Measurements from ENCODE around the gene GRN.

The GRN gene

DNA sequence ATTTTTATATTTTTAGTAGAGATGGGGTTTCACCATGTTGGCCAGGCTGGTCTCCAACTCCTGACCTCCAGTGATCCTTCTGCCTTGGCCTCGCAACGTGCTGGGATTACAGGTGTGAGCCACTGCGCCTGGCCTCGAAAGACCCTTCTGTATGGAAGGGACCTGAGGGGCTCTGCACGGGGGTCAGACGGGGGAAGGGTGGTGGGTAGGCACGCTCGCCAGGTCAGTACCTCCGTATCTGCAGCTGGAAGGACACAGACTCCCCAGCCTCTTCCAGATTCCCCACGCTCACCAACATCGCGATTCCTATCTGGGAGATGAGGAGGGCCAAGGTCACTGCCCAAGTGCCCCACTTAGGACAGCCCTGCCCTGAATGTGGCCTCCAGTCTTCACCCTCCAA lies 31.7 kb downstream of the GRN start:
- no peaks in the 10 kb centered on the region for H3K27me3 ChIP-seq (ENCODE audit: insufficient read depth, poor library complexity, severe bottlenecking)
- DNase-seq (ENCODE audit: low read depth in 1 of 2, low spot score in 1 of 2), result no peak
- TF ChIP-seq POLR2AphosphoS5 (IDR thresholded peaks at IDR 0.05; ENCODE audit: low read depth) (no peak), SPI1 (IDR thresholded peaks at IDR 0.05; ENCODE audit: borderline replicate concordance, low read depth) (no peak), GABPA (IDR thresholded peaks at IDR 0.05; ENCODE audit: low read depth) (no peak)
- TF ChIP-seq, protein P1, sequence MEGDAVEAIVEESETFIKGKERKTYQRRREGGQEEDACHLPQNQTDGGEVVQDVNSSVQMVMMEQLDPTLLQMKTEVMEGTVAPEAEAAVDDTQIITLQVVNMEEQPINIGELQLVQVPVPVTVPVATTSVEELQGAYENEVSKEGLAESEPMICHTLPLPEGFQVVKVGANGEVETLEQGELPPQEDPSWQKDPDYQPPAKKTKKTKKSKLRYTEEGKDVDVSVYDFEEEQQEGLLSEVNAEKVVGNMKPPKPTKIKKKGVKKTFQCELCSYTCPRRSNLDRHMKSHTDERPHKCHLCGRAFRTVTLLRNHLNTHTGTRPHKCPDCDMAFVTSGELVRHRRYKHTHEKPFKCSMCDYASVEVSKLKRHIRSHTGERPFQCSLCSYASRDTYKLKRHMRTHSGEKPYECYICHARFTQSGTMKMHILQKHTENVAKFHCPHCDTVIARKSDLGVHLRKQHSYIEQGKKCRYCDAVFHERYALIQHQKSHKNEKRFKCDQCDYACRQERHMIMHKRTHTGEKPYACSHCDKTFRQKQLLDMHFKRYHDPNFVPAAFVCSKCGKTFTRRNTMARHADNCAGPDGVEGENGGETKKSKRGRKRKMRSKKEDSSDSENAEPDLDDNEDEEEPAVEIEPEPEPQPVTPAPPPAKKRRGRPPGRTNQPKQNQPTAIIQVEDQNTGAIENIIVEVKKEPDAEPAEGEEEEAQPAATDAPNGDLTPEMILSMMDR (IDR thresholded peaks at IDR 0.05; ENCODE audit: insufficient read depth, low read length), result no peak
- TF ChIP-seq, protein P2, sequence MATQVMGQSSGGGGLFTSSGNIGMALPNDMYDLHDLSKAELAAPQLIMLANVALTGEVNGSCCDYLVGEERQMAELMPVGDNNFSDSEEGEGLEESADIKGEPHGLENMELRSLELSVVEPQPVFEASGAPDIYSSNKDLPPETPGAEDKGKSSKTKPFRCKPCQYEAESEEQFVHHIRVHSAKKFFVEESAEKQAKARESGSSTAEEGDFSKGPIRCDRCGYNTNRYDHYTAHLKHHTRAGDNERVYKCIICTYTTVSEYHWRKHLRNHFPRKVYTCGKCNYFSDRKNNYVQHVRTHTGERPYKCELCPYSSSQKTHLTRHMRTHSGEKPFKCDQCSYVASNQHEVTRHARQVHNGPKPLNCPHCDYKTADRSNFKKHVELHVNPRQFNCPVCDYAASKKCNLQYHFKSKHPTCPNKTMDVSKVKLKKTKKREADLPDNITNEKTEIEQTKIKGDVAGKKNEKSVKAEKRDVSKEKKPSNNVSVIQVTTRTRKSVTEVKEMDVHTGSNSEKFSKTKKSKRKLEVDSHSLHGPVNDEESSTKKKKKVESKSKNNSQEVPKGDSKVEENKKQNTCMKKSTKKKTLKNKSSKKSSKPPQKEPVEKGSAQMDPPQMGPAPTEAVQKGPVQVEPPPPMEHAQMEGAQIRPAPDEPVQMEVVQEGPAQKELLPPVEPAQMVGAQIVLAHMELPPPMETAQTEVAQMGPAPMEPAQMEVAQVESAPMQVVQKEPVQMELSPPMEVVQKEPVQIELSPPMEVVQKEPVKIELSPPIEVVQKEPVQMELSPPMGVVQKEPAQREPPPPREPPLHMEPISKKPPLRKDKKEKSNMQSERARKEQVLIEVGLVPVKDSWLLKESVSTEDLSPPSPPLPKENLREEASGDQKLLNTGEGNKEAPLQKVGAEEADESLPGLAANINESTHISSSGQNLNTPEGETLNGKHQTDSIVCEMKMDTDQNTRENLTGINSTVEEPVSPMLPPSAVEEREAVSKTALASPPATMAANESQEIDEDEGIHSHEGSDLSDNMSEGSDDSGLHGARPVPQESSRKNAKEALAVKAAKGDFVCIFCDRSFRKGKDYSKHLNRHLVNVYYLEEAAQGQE (IDR thresholded peaks at IDR 0.05; ENCODE audit: insufficient replicate concordance, low read depth), result no peak
- no peak overlapping the region for H3K4me3 ChIP-seq (replicated peaks; ENCODE audit: insufficient read depth, low read length)
- H3K27ac ChIP-seq (replicated peaks), result no peak overlapping the region

DNA sequence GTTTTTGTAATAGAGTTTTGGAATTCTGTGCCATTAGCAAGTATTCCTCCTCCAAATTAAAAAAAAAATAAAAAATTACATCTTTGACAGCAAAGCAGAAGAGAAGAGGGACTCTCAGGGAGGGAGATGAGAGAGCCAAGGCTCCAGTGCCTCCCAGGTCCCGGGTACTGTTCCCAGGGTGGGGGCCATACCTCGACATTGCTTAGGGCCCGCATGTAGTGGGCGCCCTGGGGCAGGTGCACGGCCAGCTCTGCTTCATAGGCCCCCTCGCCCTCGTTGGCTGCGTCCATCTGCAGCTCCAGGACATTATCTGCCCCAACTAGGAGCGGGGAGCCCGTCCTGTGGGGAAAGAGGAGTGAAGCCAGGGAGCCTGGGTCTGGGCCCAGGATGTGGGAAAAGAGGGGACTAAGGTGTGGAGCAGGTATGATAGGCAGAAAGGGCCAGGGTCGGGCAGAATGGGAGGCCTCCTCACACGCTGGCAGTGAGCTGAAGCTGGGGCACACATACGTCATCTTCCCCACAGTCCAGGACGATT lies 33.1 kb downstream of the GRN start:
- no peaks in the 10 kb centered on the region for H3K27me3 ChIP-seq (ENCODE audit: insufficient read depth, poor library complexity, severe bottlenecking)
- TF ChIP-seq GABPA (IDR thresholded peaks at IDR 0.05; ENCODE audit: low read depth), result no peak
- TF ChIP-seq, protein P1 (IDR thresholded peaks at IDR 0.05; ENCODE audit: insufficient read depth, low read length), result no peak
- TF ChIP-seq, protein P2 (IDR thresholded peaks at IDR 0.05; ENCODE audit: insufficient replicate concordance, low read depth), result no peak
- no peak overlapping the region for H3K4me3 ChIP-seq (replicated peaks; ENCODE audit: insufficient read depth, low read length)
- no peak overlapping the region for H3K27ac ChIP-seq (replicated peaks)
- no peak for DNase-seq (ENCODE audit: low read depth in 1 of 2, low spot score in 1 of 2)

DNA sequence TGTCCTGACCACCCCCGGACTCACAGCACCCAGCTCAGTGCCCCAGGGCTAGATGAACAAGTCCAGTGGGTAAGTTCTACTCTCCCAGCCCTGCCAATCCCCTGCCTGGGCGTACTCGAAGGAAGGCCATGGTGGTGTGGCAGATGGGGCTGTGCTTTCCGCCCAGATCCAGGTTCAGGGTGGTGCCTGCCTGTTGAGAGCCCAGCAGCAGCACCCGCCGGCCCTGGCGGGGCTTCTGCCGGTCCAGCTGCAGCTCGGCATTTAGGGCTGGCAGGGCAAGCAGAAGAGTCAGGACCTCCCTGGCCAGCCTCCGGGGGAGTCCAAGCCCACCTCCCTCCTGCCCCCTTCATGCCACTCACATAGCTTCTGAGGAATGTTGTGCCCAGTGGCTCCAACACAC lies 34.8 kb downstream of the GRN start:
- DNase-seq (ENCODE audit: low read depth in 1 of 2, low spot score in 1 of 2), result no peak
- TF ChIP-seq SPI1 (IDR thresholded peaks at IDR 0.05; ENCODE audit: borderline replicate concordance, low read depth), result no peak
- H3K27me3 ChIP-seq (ENCODE audit: insufficient read depth, poor library complexity, severe bottlenecking), result no peaks in the 10 kb centered on the region

DNA sequence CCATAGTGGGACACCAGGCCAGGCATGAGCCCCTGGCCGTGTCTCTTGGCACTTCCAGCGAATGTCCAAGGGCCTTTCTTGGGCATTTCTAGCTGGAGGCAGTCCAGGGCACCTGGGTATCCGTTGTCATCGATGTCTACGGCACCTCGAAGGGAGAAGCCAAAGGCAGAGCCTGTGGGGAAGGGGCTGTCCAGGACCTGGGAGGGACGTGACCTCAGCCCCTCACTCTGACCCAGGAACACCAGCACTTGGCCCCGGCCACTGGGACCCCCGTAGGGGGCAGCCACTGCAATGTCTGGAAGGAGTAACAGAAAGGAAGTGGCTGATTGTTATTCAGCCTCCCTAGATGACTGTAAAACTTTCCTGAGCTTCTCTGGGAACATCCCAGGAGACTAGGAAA lies 35.7 kb downstream of the GRN start:
- Histone ChIP-seq H3K27ac (replicated peaks) (no peak overlapping the region), H3K4me3 (replicated peaks; ENCODE audit: insufficient read depth, low read length) (no peak overlapping the region), H3K27me3 (ENCODE audit: insufficient read depth, poor library complexity, severe bottlenecking) (no peaks in the 10 kb centered on the region)
- TF ChIP-seq, protein P1 (IDR thresholded peaks at IDR 0.05; ENCODE audit: insufficient read depth, low read length), result no peak
- TF ChIP-seq SPI1 (IDR thresholded peaks at IDR 0.05; ENCODE audit: borderline replicate concordance, low read depth) (no peak), GABPA (IDR thresholded peaks at IDR 0.05; ENCODE audit: low read depth) (no peak), POLR2AphosphoS5 (IDR thresholded peaks at IDR 0.05; ENCODE audit: low read depth) (no peak)
- TF ChIP-seq, protein P2 (IDR thresholded peaks at IDR 0.05; ENCODE audit: insufficient replicate concordance, low read depth), result no peak
- DNase-seq (ENCODE audit: low read depth in 1 of 2, low spot score in 1 of 2), result no peak

More for the DNA sequence above, 34.8 kb downstream of the GRN start:
- no peak overlapping the region for H3K27ac ChIP-seq (replicated peaks)
- H3K4me3 ChIP-seq (replicated peaks; ENCODE audit: insufficient read depth, low read length), result no peak overlapping the region

Data from HL-60 (cell line).